ENCODE measurements around the gene CAMTA1.

- no peak for TF ChIP-seq EZH2 (IDR thresholded peaks at IDR 0.05; ENCODE audit: borderline replicate concordance, low read depth, low read length, poor library complexity, severe bottlenecking)
- no peak for TF ChIP-seq CTCF (conservative IDR thresholded peaks at IDR 0.05; ENCODE audit: low read depth, low read length)
Measured at GRCh38 chr1:7409278-7409677, 624.0 kb downstream of the CAMTA1 start.

Measured in A673 (cell line).